T-cell (primary cell): ENCODE data around the gene EEF1AKMT2. TPM values are rescaled to one million over a fixed set of nuclear protein-coding genes. Genes with fewer than 3 reads are reported as not detected.

Experiments used
- ATAC-seq, 4 experiments: fragments of 200-7000 bp in 3 of 4; fragments of 150-1000 bp in 1 of 4; cut with Tn5 transposase; replicated peaks in 1 of 4; 1 replicate in 3 of 4; 2 replicates in 1 of 4; pipeline ENCODE4 v1.10.0; 2021; ENCODE audit warnings: moderate library complexity in 3 of 4, mild to moderate bottlenecking in 2 of 4, moderate number of reproducible peaks in 1 of 4
- CTCF ChIA-PET, 2 donors: fragments of 300-600 bp; sonication (Branson Sonifier 250); formaldehyde crosslinking; loops; one replicate each; lab custom pipeline; 2022; ENCODE audit warnings: antibody characterized with exemption in 2 of 2; lab: Charles Lee
- POLR2A ChIA-PET, 2 donors: fragments of 300-600 bp; sonication (Branson Sonifier 250); formaldehyde crosslinking; loops; one replicate each; lab custom pipeline; 2022; ENCODE audit warnings: antibody characterized with exemption in 2 of 2; lab: Charles Lee
- DNase-seq, 35 experiments: peaks; one replicate each; pipeline versions ENCODE4 v3.0.0 to v3.0.0-alpha.2; 2013 to 2023
- H3K27ac ChIP-seq: one replicate; pipeline ENCODE4 v1.5.1; 2013; ENCODE audit warnings: low read length
- H3K27me3 ChIP-seq, 2 experiments: replicated peaks in 1 of 2; 1 replicate in 1 of 2; 2 replicates in 1 of 2; pipeline versions ENCODE4 v1.6.1 to v1.7.0; 2013; ENCODE audit warnings: low read length in 1 of 2, mixed read lengths in 1 of 2; ENCODE audit not compliant: control insufficient read depth in 2 of 2, insufficient read depth in 2 of 2; ENCODE audit errors: extremely low read depth in 1 of 2
- H3K36me3 ChIP-seq, 2 donors: 1 replicate in 1 of 2; 2 replicates in 1 of 2; pipeline versions ENCODE4 v1.6.1 to v1.7.0; 2013; ENCODE audit warnings: low read length in 1 of 2; ENCODE audit not compliant: control insufficient read depth in 2 of 2, insufficient read depth in 1 of 2; ENCODE audit errors: extremely low read depth in 1 of 2
- H3K4me1 ChIP-seq, 2 experiments: 1 replicate in 1 of 2; 2 replicates in 1 of 2; pipeline versions ENCODE4 v1.6.1 to v1.7.0; 2013; ENCODE audit warnings: low read length in 2 of 2, mixed read lengths in 1 of 2; ENCODE audit not compliant: insufficient read depth in 2 of 2, control insufficient read depth in 1 of 2; ENCODE audit errors: extremely low read depth in 1 of 2
- H3K4me3 ChIP-seq, 2 donors: 1 replicate in 1 of 2; 2 replicates in 1 of 2; pipeline versions ENCODE4 v1.5.1 to v1.7.0; 2013; ENCODE audit warnings: mild to moderate bottlenecking in 2 of 2, low read length in 1 of 2, moderate library complexity in 1 of 2; ENCODE audit not compliant: control insufficient read depth in 1 of 2; ENCODE audit errors: extremely low read depth in 1 of 2
- H3K9me3 ChIP-seq: 2 replicates; pipeline ENCODE4 v1.7.0; 2013
- H3K27ac Mint-ChIP-seq, 2 donors: one replicate each; pipeline ENCODE4 v1.8.0; 2020 to 2021; ENCODE audit warnings: mild to moderate bottlenecking in 2 of 2, mixed read lengths in 2 of 2
- H3K27me3 Mint-ChIP-seq, 2 donors: one replicate each; pipeline ENCODE4 v1.8.0; 2021 to 2022; ENCODE audit warnings: mixed read lengths in 2 of 2
- H3K36me3 Mint-ChIP-seq: one replicate; pipeline ENCODE4 v1.8.0; 2021; ENCODE audit warnings: mixed read lengths
- H3K4me1 Mint-ChIP-seq, 3 donors: one replicate each; pipeline ENCODE4 v1.8.0; 2020 to 2022; ENCODE audit warnings: mixed read lengths in 3 of 3, mild to moderate bottlenecking in 1 of 3
- H3K4me3 Mint-ChIP-seq, 3 donors: one replicate each; pipeline ENCODE4 v1.8.0; 2020 to 2022; ENCODE audit warnings: mild to moderate bottlenecking in 3 of 3, mixed read lengths in 3 of 3, moderate library complexity in 3 of 3
- H3K9me3 Mint-ChIP-seq, 3 donors: one replicate each; pipeline ENCODE4 v1.8.0; 2020 to 2022; ENCODE audit warnings: mixed read lengths in 3 of 3
- WGBS: methylation state at CpG from one replicate; pipeline ENCODE4 v1.1.5; 2013; ENCODE audit warnings: missing lambda C conversion rate; ENCODE audit not compliant: insufficient coverage; 5-methylcytosine and 5-hydroxymethylcytosine counted together
- total RNA-seq, 35 experiments: library from RNA in 6 of 35; stranded (reverse) in 6 of 35; fragments of 120-200 nt in 1 of 35; gene quantifications; one replicate each; pipeline versions ENCODE4 v1.2.1 to v1.2.4 and lab custom pipeline; 2013 to 2026

The EEF1AKMT2 gene
- total RNA-seq, 5 donors from 2014 or later (not counting 1 experiment from before 2014, with no cell fraction given): 15.8 to 21.0 (median 18.8) TPM

DNA sequence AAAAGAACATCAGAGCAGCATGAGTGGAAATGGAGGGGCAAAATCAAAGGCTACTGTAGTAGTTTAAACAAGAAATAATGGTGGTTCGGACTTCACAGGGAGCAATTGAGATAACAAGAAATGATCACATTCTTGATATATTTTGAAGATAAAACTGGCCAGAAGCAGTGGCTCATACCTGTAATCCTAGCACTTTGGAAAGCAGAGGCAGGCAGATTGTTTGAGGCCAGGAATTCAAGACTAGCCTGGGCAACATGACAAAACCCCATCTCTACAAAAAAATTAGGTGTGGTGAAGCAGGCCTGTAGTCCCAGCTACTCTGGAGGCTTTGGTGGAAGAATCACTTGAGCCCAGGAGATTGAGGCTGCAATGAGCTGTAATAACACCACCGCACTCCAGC lies 22.9 kb downstream of the EEF1AKMT2 start:
- H3K4me1 ChIP-seq: no peaks in the 10 kb centered on the region
- no peaks in the 10 kb centered on the region for H3K4me1 Mint-ChIP-seq
- ChIA-PET CTCF (interaction anchor here in 1 of 2 donors (0.7 kb wide), 1 partner anchor 21 kb away, joined by 3 read pairs; no protein-coding TSS in a partner anchor), POLR2A (no interaction called here)
- no peaks in the 10 kb centered on the region for H3K9me3 Mint-ChIP-seq
- no peak for DNase-seq
- H3K36me3 ChIP-seq: peaks cover 17 to 25% of the 10 kb centered on the region in 2 donors
- no peak overlapping the region for H3K27ac ChIP-seq
- H3K4me3 ChIP-seq: no peak overlapping the region
- no peaks in the 10 kb centered on the region for H3K27me3 Mint-ChIP-seq
- H3K36me3 Mint-ChIP-seq: peaks cover 52% of the 10 kb centered on the region
- no peaks in the 10 kb centered on the region for H3K9me3 ChIP-seq
- no peak for ATAC-seq
- no peak overlapping the region for H3K4me3 Mint-ChIP-seq
- no peak overlapping the region for H3K27ac Mint-ChIP-seq
- WGBS: 100% methylated on average over 1 of the region's 2 CpGs
- no peaks in the 10 kb centered on the region for H3K27me3 ChIP-seq

DNA sequence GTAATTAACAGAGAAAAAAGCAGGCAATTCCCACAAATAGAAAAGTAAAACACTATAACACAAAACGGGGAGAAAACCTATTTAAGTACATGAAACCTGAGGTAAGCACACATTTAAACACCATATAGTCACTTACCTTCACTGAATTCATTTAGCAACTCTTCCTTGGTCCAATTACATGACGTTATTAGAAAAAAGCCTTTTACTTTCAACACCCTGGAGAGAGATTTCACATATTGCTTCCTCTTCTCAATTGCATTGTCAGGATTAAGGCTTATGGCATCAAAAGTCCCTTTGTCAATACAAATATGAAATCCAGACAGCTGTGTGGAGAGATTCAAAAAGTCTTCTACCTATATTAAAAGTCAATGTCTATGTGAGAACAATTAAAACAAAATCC lies 26.4 kb downstream of the EEF1AKMT2 start:
- no peak overlapping the region for H3K4me3 Mint-ChIP-seq
- 100% methylated on average over 2 of the region's 2 CpGs for WGBS
- no peak overlapping the region for H3K27ac ChIP-seq
- ATAC-seq (no peak), DNase-seq (no peak)
- H3K4me1 Mint-ChIP-seq: peaks cover 2 to 5% (median 4%) of the 10 kb centered on the region in 3 donors
- H3K9me3 ChIP-seq: no peaks in the 10 kb centered on the region
- H3K27me3 Mint-ChIP-seq: no peaks in the 10 kb centered on the region
- no peaks in the 10 kb centered on the region for H3K27me3 ChIP-seq
- no peaks in the 10 kb centered on the region for H3K4me1 ChIP-seq
- POLR2A ChIA-PET: interaction anchor here in 1 of 2 donors (0.6 kb wide), 1 partner anchor 226 kb away, joined by 8 read pairs; no protein-coding TSS in a partner anchor
- H3K36me3 ChIP-seq: peaks cover 12 to 31% of the 10 kb centered on the region in 2 donors
- H3K27ac Mint-ChIP-seq: no peak overlapping the region
- no peak overlapping the region for H3K4me3 ChIP-seq
- CTCF ChIA-PET: interaction anchor here in 1 of 2 donors (0.9 to 1.2 kb wide), 2 partner anchors 10 to 13 kb away, joined by 3 read pairs; no protein-coding TSS in a partner anchor
- no peaks in the 10 kb centered on the region for H3K9me3 Mint-ChIP-seq
- peaks cover 40% of the 10 kb centered on the region for H3K36me3 Mint-ChIP-seq

DNA sequence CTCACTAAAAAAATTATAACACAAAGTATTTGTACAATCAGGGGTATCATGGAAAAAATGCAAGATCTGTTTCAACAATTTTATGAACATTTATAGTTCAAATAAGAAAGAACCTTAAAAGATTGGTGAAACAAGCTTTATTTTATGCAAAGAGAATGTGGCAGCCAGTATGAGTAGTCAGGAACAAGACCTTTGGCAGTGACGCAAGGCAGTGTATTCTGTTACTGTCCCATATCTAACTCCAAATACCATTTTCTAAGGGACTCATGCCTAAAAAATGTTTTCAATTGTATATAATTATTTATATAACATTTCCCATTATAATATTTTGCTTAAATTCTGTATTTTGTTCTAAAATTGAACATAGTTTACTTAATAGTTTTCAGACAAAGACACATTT lies 28.4 kb downstream of the EEF1AKMT2 start:
- Mint-ChIP-seq H3K27me3 (no peaks in the 10 kb centered on the region), H3K9me3 (no peaks in the 10 kb centered on the region), H3K4me3 (no peak overlapping the region), H3K27ac (no peak overlapping the region), H3K4me1 (peaks cover 2 to 5% (median 4%) of the 10 kb centered on the region in 3 donors), H3K36me3 (peaks cover 48% of the 10 kb centered on the region)
- DNase-seq (no peak), ATAC-seq (no peak)
- ChIA-PET CTCF (interaction anchor here in 1 of 2 donors (0.9 to 1.0 kb wide), 2 partner anchors 9 kb away, joined by 3 read pairs; no protein-coding TSS in a partner anchor), POLR2A (no interaction called here)
- Histone ChIP-seq H3K27me3 (no peaks in the 10 kb centered on the region), H3K9me3 (no peaks in the 10 kb centered on the region), H3K27ac (no peak overlapping the region), H3K4me1 (no peaks in the 10 kb centered on the region), H3K4me3 (no peak overlapping the region), H3K36me3 (peaks cover 10 to 39% of the 10 kb centered on the region in 2 donors)
- no CpG with 5 or more reads among the region's 1 CpG for WGBS

DNA sequence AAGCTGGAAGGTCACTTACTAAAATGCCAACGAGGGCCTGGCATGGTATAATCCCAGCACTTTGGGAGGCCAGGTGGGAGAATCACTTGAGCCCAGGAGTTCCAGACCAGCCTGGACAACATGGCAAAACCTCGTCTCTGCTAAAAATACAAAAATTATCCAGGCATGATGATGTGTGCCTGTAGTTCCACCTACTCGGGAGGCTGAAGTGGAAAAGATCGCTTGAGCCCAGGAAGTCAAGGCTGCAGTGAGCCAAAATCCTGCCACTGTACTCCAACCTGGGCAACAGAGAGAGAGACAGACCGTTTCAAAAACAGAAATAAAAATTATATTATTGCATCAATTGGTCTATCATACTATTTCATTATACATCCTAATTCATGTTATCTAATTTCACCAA lies 29.4 kb downstream of the EEF1AKMT2 start:
- H3K4me3 Mint-ChIP-seq: no peak overlapping the region
- ATAC-seq: no peak
- Histone ChIP-seq H3K4me3 (no peak overlapping the region), H3K36me3 (peaks cover under 1 to 42% of the 10 kb centered on the region in 2 donors), H3K27me3 (no peaks in the 10 kb centered on the region), H3K4me1 (no peaks in the 10 kb centered on the region), H3K27ac (no peak overlapping the region), H3K9me3 (no peaks in the 10 kb centered on the region)
- peaks cover 2 to 5% (median 4%) of the 10 kb centered on the region in 3 donors for H3K4me1 Mint-ChIP-seq
- WGBS: 100% methylated on average over 1 of the region's 5 CpGs
- no peak for DNase-seq
- no peaks in the 10 kb centered on the region for H3K27me3 Mint-ChIP-seq
- H3K36me3 Mint-ChIP-seq: peaks cover 50% of the 10 kb centered on the region
- H3K9me3 Mint-ChIP-seq: no peaks in the 10 kb centered on the region
- H3K27ac Mint-ChIP-seq: no peak overlapping the region
- POLR2A ChIA-PET: interaction anchor here in 1 of 2 donors (0.5 to 0.6 kb wide), 2 partner anchors 10 to 162 kb away, joined by 4 to 6 read pairs; no protein-coding TSS in a partner anchor
- CTCF ChIA-PET: interaction anchor here in 1 of 2 donors (1.0 to 1.2 kb wide), 2 partner anchors 10 to 19 kb away, joined by 3 read pairs; no protein-coding TSS in a partner anchor

DNA sequence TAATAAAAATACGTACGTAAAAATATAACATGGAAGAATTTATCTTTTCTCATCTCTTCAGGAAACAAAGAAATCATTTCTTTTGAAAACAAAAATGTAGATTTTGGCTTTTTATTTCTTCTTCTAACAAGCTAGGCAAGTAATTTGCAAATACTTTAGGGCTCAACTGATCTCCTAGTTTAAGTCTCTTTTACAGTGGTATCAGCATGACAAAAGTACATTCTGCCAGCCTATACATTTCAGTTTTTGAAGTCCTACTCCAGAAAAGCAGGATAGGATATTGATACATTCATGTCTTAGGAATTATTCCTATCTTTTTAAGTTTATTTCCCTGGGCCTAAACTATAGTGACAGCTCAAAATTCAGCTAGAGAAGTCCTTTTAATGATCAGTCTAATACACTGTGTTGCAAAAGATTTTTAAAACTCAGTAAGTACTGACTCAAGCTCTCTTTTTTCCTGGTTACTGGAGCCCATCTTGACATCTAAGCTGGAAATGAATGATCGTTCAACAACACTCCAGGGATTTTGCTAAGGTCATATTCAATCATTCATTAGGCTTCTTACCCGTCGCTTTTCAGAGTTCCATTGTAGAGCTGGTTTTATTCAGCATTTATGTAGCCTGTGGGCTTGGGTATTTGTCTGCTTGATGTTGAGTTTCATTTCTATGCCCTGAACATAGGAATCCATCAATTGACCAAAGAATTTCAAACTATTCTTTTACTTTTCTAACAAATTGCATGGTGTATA lies 35.4 kb downstream of the EEF1AKMT2 start:
- H3K9me3 ChIP-seq: no peaks in the 10 kb centered on the region
- no peaks in the 10 kb centered on the region for H3K9me3 Mint-ChIP-seq
- no peak overlapping the region for H3K4me3 ChIP-seq
- H3K36me3 ChIP-seq: peaks cover 0 to 32% of the 10 kb centered on the region in 2 donors
- no peak for DNase-seq
- CTCF ChIA-PET: interaction anchor here in 1 of 2 donors (0.8 to 1.6 kb wide), 3 partner anchors 9 to 11 kb away, joined by 3 to 5 read pairs (median 5); no protein-coding TSS in a partner anchor
- peaks cover 2 to 5% (median 4%) of the 10 kb centered on the region in 3 donors for H3K4me1 Mint-ChIP-seq
- no peak for ATAC-seq
- POLR2A ChIA-PET: no interaction called here
- H3K27me3 Mint-ChIP-seq: no peaks in the 10 kb centered on the region
- WGBS: no CpG with 5 or more reads among the region's 5 CpGs
- H3K36me3 Mint-ChIP-seq: peaks cover 35% of the 10 kb centered on the region
- H3K4me3 Mint-ChIP-seq: no peak overlapping the region
- no peaks in the 10 kb centered on the region for H3K27me3 ChIP-seq
- H3K27ac ChIP-seq: no peak overlapping the region
- no peak overlapping the region for H3K27ac Mint-ChIP-seq
- H3K4me1 ChIP-seq: no peaks in the 10 kb centered on the region

- Mint-ChIP-seq H3K27me3 (no peaks in the 10 kb centered on the region), H3K27ac (no peak overlapping the region), H3K36me3 (peaks cover 28% of the 10 kb centered on the region), H3K4me3 (no peak overlapping the region), H3K9me3 (no peaks in the 10 kb centered on the region), H3K4me1 (peaks cover 0 to 2% (median 2%) of the 10 kb centered on the region in 3 donors)
- Histone ChIP-seq H3K27me3 (no peaks in the 10 kb centered on the region), H3K4me1 (no peaks in the 10 kb centered on the region), H3K27ac (no peak overlapping the region), H3K4me3 (no peak overlapping the region), H3K36me3 (peaks cover 0 to 31% of the 10 kb centered on the region in 2 donors), H3K9me3 (no peaks in the 10 kb centered on the region)
- WGBS: 100% methylated on average over 1 of the region's 2 CpGs
- CTCF ChIA-PET: interaction anchor here in 1 of 2 donors (0.8 to 1.6 kb wide), 3 partner anchors 9 to 10 kb away, joined by 3 to 5 read pairs (median 5); no protein-coding TSS in a partner anchor
- ATAC-seq (no peak), DNase-seq (no peak)
- POLR2A ChIA-PET: interaction anchor here in 1 of 2 donors (0.5 kb wide), 1 partner anchor 46 kb away, joined by 12 read pairs; the partner anchor contains the start of gene ABRAXAS2
Measured at GRCh38 chr10:124755581-124755980, 36.1 kb downstream of the EEF1AKMT2 start.
